Measurements from ENCODE around the gene RAD54L. TPM values are rescaled to one million over a fixed set of nuclear protein-coding genes. Genes with fewer than 3 reads are reported as not detected.

Gene RAD54L
- total and polyA plus RNA-seq, 2 of the 4 experiments (the other 2 are of a cell fraction) = 4.8 to 10.6 TPM

DNA sequence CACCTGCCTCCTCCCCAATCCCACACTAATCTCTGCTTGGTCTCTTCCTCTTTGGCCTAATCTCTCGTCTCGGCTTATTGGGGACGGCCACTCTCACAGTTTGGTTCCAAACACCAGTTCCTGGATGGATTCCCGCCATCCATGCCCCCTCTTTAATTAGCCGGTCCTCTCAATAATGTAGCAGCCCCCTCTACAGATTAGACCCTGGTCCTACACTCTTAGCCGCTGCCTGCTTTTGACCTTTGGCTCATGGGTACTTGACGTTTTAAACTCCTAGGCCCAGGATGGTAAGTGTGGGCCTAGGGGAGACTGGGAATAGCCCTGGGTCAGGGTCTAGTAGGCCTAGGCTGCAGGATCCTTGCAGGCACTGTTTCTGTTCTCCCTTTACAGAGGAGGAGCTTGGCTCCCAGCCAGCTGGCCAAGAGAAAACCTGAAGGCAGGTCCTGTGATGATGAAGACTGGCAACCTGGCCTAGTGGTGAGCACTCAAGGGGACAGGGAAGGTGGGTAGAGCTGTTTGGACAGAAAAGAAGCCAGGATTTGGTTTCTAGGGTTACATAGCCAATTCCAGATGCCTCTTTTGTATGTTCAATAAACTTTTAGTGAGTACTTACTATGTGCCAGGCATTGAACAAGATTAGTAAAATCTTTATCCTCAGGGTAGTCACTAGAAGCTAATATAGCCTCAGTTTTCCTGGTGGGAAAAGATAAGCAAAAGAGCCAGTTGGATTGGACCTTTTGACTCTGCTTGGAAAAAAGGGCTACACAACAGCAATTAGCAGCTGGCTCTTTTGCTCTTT lies 758 bp downstream of the RAD54L start:
- no TSS peak for BruUV-seq (replicated peaks)
- Histone ChIP-seq H3K36me3 (ENCODE audit: control insufficient read depth, insufficient read depth, low read length) (no peaks in the 10 kb centered on the region), H2BK5ac (ENCODE audit: low read depth, low read length, poor library complexity, severe bottlenecking) (no peak overlapping the region), H2AK9ac (replicated peaks; ENCODE audit: low read depth, low read length, poor library complexity) (peak overlapping the region; percentile 66), H3K27ac (ENCODE audit: insufficient read depth, low read length) (peak overlapping the region; percentile 6; the same call in 1 of the 2 replicates), H3K23ac (ENCODE audit: low read depth, low read length) (no peak overlapping the region), H2BK120ac (ENCODE audit: low read depth, low read length) (no peak overlapping the region), H3K18ac (ENCODE audit: low read depth, low read length) (no peak overlapping the region), H4K20me1 (ENCODE audit: insufficient read depth, low read length) (no peaks in the 10 kb centered on the region), H4K91ac (ENCODE audit: insufficient read depth, low read depth, low read length) (no peak overlapping the region), H4K5ac (ENCODE audit: low read depth, low read length) (no peak overlapping the region), H3K4me2 (ENCODE audit: low read depth, low read length) (peak overlapping the region; percentile 88), H3K9ac (ENCODE audit: low read depth, low read length) (peak overlapping the region; percentile 24; the same call in 1 of the 2 replicates), H3K4me1 (ENCODE audit: control insufficient read depth, insufficient read depth, low read length) (peaks cover 3% of the 10 kb centered on the region; the same call in 1 of the 2 replicates), H4K8ac (ENCODE audit: low read depth in 2 of 2, low read length in 2 of 2) (peak overlapping the region in 1 of 2 experiments; percentile 32; a peak in 2 of 4 replicates), H2AK5ac (ENCODE audit: low read depth, low read length) (peak overlapping the region; percentile 28; the same call in 1 of the 2 replicates), H2BK20ac (ENCODE audit: low read depth, low read length) (no peak overlapping the region), H3K79me1 (ENCODE audit: low read depth in 1 of 2, low read length in 2 of 2) (peaks cover 17 to 38% of the 10 kb centered on the region in 2 experiments; a peak in 3 of 4 replicates), H3K56ac (ENCODE audit: extremely low read depth, insufficient read depth, low read length) (no peak overlapping the region), H3K14ac (replicated peaks; ENCODE audit: low read depth, low read length) (0 out of 2 replicates have a peak overlapping the region, but pooled peaks have one; percentile 41), H3K4ac (ENCODE audit: low read depth, low read length) (peak overlapping the region; percentile 48; the same call in 1 of the 2 replicates), H3K4me3 (ENCODE audit: insufficient read depth, low read depth, low read length) (peak overlapping the region; percentile 83), H3K9me1 (ENCODE audit: insufficient read depth, low read length) (peaks cover 10% of the 10 kb centered on the region; the same call in 1 of the 2 replicates), H2AFZ (replicated peaks; ENCODE audit: low read length, poor library complexity) (peak overlapping the region; percentile 98), H2BK15ac (ENCODE audit: low read depth, low read length) (no peak overlapping the region), H3K27me3 (ENCODE audit: control insufficient read depth, insufficient read depth, low read length) (no peaks in the 10 kb centered on the region), H3K9me3 (ENCODE audit: control insufficient read depth, insufficient read depth, low read length) (no peaks in the 10 kb centered on the region)
- dilution Hi-C loops (cut with HindIII; ENCODE audit: low sequenced_read_pairs, unreplicated experiment) (no loop called here), in situ Hi-C loops (cut with MboI; ENCODE audit: low sequenced_read_pairs) (no loop called here), intact Hi-C loops (cut with micrococcal nuclease) (no loop called here)
- ChIA-PET POLR2A (ENCODE audit: unreplicated experiment) (no interaction called here), CTCF (no interaction called here)
- ATAC-seq (ENCODE audit: low read depth) (no peak), DNase-seq (no peak)
- 0% methylated on average over 5 of the region's 7 CpGs; no CpG with 5 or more reads in 1 of the 2 experiments for WGBS, 2 experiments (ENCODE audit: extremely low coverage in 2 of 2, insufficient read length in 1 of 2)
- TF ChIP-seq MAZ (IDR thresholded peaks at IDR 0.05; ENCODE audit: borderline replicate concordance, low read depth, low read length) (no peak), RFX5 (IDR thresholded peaks at IDR 0.05; ENCODE audit: low read depth, low read length) (no peak)
